Transverse colon (tissue), 4 donors: Measurements from ENCODE around the gene LCN2.

Experiments
- POLR2A ChIP-seq: fragments of 450-650 bp; IDR thresholded peaks from one replicate; pipeline ENCODE4 v1.6.1; 2016; ENCODE audit warnings: antibody characterized with exemption, mild to moderate bottlenecking, moderate library complexity
- POLR2AphosphoS5 ChIP-seq, 3 donors: sonication (generic); formaldehyde crosslinking; IDR thresholded peaks; one replicate each; pipeline ENCODE4 v1.6.1; 2016; ENCODE audit warnings: antibody characterized with exemption in 3 of 3
- TF ChIP-seq, protein P1 (sequence below), 5 experiments: fragments of 200-600 bp in 3 of 5; fragments of 450-650 bp in 2 of 5; sonication (generic) in 3 of 5; IDR thresholded peaks; 1 replicate in 2 of 5; 2 replicates in 3 of 5; pipeline ENCODE4 v1.5.1; 2016 to 2017; ENCODE audit warnings: antibody characterized with exemption in 5 of 5, inconsistent platforms in 3 of 5, mild to moderate bottlenecking in 2 of 5, moderate library complexity in 1 of 5

DNA sequence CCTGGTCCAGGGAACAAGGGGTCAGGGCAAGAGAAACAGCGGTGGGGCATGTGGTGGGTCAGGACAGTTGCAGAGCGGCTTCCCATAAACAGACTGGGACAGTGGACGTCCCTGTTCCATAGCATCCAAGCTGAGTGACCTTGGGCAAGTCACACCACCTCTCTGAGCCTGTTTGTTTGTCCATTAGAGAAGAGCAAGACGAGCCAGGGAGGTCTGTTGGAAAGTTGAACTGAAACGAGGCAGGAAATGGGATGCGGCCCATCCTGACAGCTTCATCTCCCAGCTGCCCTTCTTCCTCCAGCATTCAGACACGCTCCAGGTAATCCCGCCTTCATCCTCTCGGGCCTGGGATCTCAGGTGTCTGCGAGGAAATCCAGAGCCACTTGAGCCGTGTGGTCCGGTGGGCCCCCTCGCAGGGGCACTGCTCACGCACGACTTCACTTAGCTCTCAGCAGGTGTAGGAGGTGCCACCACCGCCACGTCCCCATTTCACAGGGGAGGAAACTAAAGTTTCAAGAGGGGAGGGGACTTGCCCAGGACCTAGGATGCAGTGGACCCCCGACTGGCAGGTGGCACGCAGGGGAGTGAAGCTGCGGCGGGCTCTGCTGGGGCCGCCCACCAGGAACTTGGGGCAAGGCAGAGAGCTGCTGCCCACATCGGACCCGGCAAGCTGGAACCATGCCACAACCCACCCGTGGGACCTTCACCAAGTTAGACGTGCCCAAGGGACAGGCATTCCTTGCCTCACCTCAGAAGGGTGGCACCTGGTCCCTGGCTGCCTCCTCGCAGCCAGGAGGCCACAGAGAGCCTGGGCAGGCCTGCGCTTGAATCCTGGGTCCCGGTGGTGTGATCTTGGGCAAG, 34.7 kb upstream of the LCN2 start:
- TF ChIP-seq, protein P1, sequence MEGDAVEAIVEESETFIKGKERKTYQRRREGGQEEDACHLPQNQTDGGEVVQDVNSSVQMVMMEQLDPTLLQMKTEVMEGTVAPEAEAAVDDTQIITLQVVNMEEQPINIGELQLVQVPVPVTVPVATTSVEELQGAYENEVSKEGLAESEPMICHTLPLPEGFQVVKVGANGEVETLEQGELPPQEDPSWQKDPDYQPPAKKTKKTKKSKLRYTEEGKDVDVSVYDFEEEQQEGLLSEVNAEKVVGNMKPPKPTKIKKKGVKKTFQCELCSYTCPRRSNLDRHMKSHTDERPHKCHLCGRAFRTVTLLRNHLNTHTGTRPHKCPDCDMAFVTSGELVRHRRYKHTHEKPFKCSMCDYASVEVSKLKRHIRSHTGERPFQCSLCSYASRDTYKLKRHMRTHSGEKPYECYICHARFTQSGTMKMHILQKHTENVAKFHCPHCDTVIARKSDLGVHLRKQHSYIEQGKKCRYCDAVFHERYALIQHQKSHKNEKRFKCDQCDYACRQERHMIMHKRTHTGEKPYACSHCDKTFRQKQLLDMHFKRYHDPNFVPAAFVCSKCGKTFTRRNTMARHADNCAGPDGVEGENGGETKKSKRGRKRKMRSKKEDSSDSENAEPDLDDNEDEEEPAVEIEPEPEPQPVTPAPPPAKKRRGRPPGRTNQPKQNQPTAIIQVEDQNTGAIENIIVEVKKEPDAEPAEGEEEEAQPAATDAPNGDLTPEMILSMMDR (IDR thresholded peaks at IDR 0.05), result no peak
- no peak for TF ChIP-seq POLR2AphosphoS5 (IDR thresholded peaks at IDR 0.05)
- TF ChIP-seq POLR2A, result no peak
